NB4 (cell line): Measurements from ENCODE around the gene MALRD1.

Experiments
- MAX ChIP-seq: IDR thresholded peaks from 2 replicates; pipeline ENCODE4 v1.6.1; 2011; ENCODE audit warnings: low read depth, low read length
- MYC ChIP-seq: IDR thresholded peaks from 2 replicates; pipeline ENCODE4 v1.6.1; 2011; ENCODE audit warnings: low read depth, low read length
- POLR2A ChIP-seq: IDR thresholded peaks from 2 replicates; pipeline ENCODE4 v1.6.1; 2011; ENCODE audit warnings: mild to moderate bottlenecking; ENCODE audit not compliant: insufficient read length; ENCODE audit errors: extremely low read depth
- TF ChIP-seq, protein P1 (sequence below): IDR thresholded peaks from one replicate; pipeline ENCODE4 v1.5.1; 2012; ENCODE audit warnings: low read depth, low read length

GRCh38 chr10:19117438-19117837 is 68.8 kb downstream of the MALRD1 start:
- TF ChIP-seq POLR2A: no peak
- TF ChIP-seq, protein P1, sequence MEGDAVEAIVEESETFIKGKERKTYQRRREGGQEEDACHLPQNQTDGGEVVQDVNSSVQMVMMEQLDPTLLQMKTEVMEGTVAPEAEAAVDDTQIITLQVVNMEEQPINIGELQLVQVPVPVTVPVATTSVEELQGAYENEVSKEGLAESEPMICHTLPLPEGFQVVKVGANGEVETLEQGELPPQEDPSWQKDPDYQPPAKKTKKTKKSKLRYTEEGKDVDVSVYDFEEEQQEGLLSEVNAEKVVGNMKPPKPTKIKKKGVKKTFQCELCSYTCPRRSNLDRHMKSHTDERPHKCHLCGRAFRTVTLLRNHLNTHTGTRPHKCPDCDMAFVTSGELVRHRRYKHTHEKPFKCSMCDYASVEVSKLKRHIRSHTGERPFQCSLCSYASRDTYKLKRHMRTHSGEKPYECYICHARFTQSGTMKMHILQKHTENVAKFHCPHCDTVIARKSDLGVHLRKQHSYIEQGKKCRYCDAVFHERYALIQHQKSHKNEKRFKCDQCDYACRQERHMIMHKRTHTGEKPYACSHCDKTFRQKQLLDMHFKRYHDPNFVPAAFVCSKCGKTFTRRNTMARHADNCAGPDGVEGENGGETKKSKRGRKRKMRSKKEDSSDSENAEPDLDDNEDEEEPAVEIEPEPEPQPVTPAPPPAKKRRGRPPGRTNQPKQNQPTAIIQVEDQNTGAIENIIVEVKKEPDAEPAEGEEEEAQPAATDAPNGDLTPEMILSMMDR: no peak
- no peak for TF ChIP-seq MAX
- no peak for TF ChIP-seq MYC
